ENCODE data around the gene EIF5AL1.

The EIF5AL1 gene

DNA sequence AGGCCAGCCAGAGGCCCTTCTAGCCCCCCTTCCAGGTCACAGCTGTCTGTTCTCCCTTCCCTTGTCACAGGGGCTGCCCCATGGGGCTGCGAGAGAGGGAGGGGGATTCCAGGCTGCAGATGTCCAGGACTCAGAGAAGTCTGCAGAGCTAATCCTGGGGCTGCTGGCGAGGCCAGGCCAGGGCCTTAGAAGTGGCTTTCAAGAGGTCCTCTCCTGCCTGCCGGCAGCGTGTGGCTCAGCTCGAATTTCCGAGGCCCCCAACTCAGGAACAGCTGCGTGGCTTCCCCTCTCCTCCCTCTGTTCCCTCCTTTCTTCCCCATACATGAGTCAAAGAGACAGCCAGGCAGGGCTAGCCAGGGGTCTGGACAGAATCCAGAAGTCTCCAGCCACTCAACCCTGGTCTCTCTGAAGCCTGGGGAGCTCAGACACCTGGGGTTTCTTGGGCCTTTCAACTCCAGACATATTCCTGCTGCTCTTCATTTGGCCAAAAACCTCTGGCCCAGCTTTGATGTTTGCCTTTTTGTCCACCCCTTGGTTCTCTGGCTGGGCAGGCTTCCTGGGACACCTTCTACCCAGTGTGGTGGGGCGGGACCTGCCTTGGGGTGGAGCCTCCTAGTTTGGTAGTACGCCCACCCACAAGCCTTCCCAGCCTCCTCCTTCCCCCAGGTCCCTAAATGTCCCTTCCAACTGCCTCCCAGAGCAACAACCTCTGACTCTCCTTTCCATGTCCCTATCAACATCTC is 21.8 kb upstream of the EIF5AL1 start:
- Histone ChIP-seq H3K79me2 (ENCODE audit: insufficient read depth, low read length) (no peaks in the 10 kb centered on the region), H3K36me3 (ENCODE audit: insufficient read depth, low read length) (no peaks in the 10 kb centered on the region), H3K27ac (ENCODE audit: low read length) (no peak overlapping the region), H3K4me2 (ENCODE audit: insufficient read depth, low read length) (no peak overlapping the region), H3K27me3 (ENCODE audit: insufficient read depth, low read length, poor library complexity) (peaks cover 29% of the 10 kb centered on the region), H2AFZ (ENCODE audit: low read depth, low read length) (no peak overlapping the region), H3K4me1 (ENCODE audit: insufficient read depth, low read length) (no peaks in the 10 kb centered on the region), H3K4me3 (ENCODE audit: low read depth in 1 of 2, low read length in 2 of 2) (no peak overlapping the region), H4K20me1 (ENCODE audit: insufficient read depth, low read length) (no peaks in the 10 kb centered on the region; the same call in 1 of the 2 replicates), H3K9ac (ENCODE audit: low read depth, low read length) (no peak overlapping the region), H3K9me3 (ENCODE audit: insufficient read depth, low read length, severe bottlenecking) (no peaks in the 10 kb centered on the region)
- no peak for DNase-seq
- TF ChIP-seq EZH2 (IDR thresholded peaks at IDR 0.05; ENCODE audit: borderline replicate concordance, low read depth, low read length, severe bottlenecking): no peak
- TF ChIP-seq, protein P1, sequence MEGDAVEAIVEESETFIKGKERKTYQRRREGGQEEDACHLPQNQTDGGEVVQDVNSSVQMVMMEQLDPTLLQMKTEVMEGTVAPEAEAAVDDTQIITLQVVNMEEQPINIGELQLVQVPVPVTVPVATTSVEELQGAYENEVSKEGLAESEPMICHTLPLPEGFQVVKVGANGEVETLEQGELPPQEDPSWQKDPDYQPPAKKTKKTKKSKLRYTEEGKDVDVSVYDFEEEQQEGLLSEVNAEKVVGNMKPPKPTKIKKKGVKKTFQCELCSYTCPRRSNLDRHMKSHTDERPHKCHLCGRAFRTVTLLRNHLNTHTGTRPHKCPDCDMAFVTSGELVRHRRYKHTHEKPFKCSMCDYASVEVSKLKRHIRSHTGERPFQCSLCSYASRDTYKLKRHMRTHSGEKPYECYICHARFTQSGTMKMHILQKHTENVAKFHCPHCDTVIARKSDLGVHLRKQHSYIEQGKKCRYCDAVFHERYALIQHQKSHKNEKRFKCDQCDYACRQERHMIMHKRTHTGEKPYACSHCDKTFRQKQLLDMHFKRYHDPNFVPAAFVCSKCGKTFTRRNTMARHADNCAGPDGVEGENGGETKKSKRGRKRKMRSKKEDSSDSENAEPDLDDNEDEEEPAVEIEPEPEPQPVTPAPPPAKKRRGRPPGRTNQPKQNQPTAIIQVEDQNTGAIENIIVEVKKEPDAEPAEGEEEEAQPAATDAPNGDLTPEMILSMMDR (IDR thresholded peaks at IDR 0.05; ENCODE audit: borderline replicate concordance, extremely low read depth, low read length, poor library complexity, severe bottlenecking): no peak
- ATAC-seq (ENCODE audit: insufficient read depth, low read depth): no peak

DNA sequence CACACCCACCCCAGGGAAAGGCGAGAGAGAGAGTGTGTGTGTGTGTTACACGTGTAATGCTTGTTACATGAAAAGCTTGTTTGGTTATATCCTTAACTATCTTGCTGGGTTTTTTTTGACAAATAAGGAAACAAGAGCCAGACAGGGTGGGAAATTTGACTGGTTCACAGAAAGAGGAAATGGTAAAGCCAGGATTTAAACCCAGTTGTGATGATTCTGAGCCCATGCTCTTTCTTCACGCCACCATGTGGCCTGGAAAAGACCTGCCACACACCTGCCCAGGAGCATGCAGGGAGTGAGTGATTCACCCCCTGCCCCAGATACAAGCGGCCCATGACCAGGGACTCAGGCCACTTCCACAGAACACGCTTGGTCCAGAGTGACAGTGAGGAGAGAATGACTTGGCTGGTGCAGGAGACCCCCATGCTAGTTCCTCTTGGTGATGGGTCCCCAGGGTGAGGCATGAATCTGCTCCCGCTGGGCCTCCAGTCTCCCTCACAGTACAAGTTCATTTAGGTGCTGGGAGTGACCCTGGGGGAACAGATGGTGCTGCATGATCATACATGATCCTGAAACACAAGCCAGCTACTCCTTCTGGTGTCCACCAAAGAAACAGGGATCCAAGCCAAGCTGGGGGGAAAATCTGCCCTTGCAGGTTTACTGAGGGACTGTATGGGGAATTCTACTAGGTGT is 21.0 kb upstream of the EIF5AL1 start:
- no peak overlapping the region for H2AFZ ChIP-seq (ENCODE audit: low read depth, low read length)
- H3K36me3 ChIP-seq (ENCODE audit: insufficient read depth, low read length): no peaks in the 10 kb centered on the region
- no peak overlapping the region for H3K27ac ChIP-seq (ENCODE audit: low read length)
- no peak overlapping the region for H3K9ac ChIP-seq (ENCODE audit: low read depth, low read length)
- ATAC-seq (ENCODE audit: insufficient read depth, low read depth) (no peak), DNase-seq (no peak)
- no peak for TF ChIP-seq EZH2 (IDR thresholded peaks at IDR 0.05; ENCODE audit: borderline replicate concordance, low read depth, low read length, severe bottlenecking)
- TF ChIP-seq, protein P1 (IDR thresholded peaks at IDR 0.05; ENCODE audit: borderline replicate concordance, extremely low read depth, low read length, poor library complexity, severe bottlenecking): peak; percentile 14
- H4K20me1 ChIP-seq (ENCODE audit: insufficient read depth, low read length): no peaks in the 10 kb centered on the region; the same call in 1 of the 2 replicates
- H3K4me3 ChIP-seq (ENCODE audit: low read depth in 1 of 2, low read length in 2 of 2): no peak overlapping the region
- no peak overlapping the region for H3K4me2 ChIP-seq (ENCODE audit: insufficient read depth, low read length)
- H3K9me3 ChIP-seq (ENCODE audit: insufficient read depth, low read length, severe bottlenecking): no peaks in the 10 kb centered on the region
- H3K27me3 ChIP-seq (ENCODE audit: insufficient read depth, low read length, poor library complexity): peaks cover 29% of the 10 kb centered on the region
- H3K79me2 ChIP-seq (ENCODE audit: insufficient read depth, low read length): no peaks in the 10 kb centered on the region
- H3K4me1 ChIP-seq (ENCODE audit: insufficient read depth, low read length): no peaks in the 10 kb centered on the region

DNA sequence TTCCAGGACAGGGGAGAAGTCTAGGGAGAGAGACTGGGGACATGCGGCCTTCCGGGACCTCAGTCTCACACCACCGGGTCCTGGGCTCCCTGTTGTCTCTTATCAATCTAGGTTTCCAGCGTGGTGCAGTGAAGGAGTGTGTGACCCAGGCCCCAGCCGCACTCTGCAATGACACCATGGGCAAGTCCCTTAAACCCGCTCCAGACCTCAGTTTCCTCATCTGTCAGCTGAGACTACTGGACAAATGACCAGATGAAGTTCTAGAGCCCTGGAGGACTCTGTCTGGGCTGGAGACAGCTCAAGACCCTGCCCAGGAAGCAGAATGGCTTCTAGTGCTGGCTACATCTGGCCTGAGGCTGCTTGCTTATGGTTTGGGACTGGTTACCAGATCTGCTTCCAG is 20.1 kb upstream of the EIF5AL1 start:
- Histone ChIP-seq H3K79me2 (ENCODE audit: insufficient read depth, low read length) (no peaks in the 10 kb centered on the region), H3K36me3 (ENCODE audit: insufficient read depth, low read length) (no peaks in the 10 kb centered on the region), H3K4me2 (ENCODE audit: insufficient read depth, low read length) (no peak overlapping the region), H3K27ac (ENCODE audit: low read length) (no peak overlapping the region), H3K27me3 (ENCODE audit: insufficient read depth, low read length, poor library complexity) (peaks cover 30% of the 10 kb centered on the region), H3K4me3 (ENCODE audit: low read depth in 1 of 2, low read length in 2 of 2) (no peak overlapping the region), H2AFZ (ENCODE audit: low read depth, low read length) (no peak overlapping the region), H3K9ac (ENCODE audit: low read depth, low read length) (no peak overlapping the region), H3K9me3 (ENCODE audit: insufficient read depth, low read length, severe bottlenecking) (no peaks in the 10 kb centered on the region), H3K4me1 (ENCODE audit: insufficient read depth, low read length) (no peaks in the 10 kb centered on the region), H4K20me1 (ENCODE audit: insufficient read depth, low read length) (no peaks in the 10 kb centered on the region; the same call in 1 of the 2 replicates)
- ATAC-seq (ENCODE audit: insufficient read depth, low read depth) (no peak), DNase-seq (no peak)
- no peak for TF ChIP-seq EZH2 (IDR thresholded peaks at IDR 0.05; ENCODE audit: borderline replicate concordance, low read depth, low read length, severe bottlenecking)
- TF ChIP-seq, protein P1 (IDR thresholded peaks at IDR 0.05; ENCODE audit: borderline replicate concordance, extremely low read depth, low read length, poor library complexity, severe bottlenecking): no peak

Data from DND-41 (cell line).